Fibroblast of lung (primary cell): ENCODE data around the gene INS. TPM values are rescaled to one million over a fixed set of nuclear protein-coding genes. Genes with fewer than 3 reads are reported as not detected.

Experiments used
- DNase-seq, 2 donors: peaks; one replicate each; pipeline versions ENCODE4 v3.0.0 to v3.0.0-alpha.2; 2010; ENCODE audit warnings: low read depth in 2 of 2
- H2AFZ ChIP-seq: 2 replicates; pipeline ENCODE4 v1.5.1; 2012; ENCODE audit warnings: low read length, control low read depth, inconsistent platforms
- H3K27ac ChIP-seq: 2 replicates; pipeline ENCODE4 v1.5.1; 2011; ENCODE audit warnings: low read length, control low read depth; ENCODE audit not compliant: insufficient read depth
- H3K27me3 ChIP-seq: 2 replicates; pipeline ENCODE4 v1.5.1; 2011; ENCODE audit warnings: mild to moderate bottlenecking, low read length; ENCODE audit not compliant: control insufficient read depth, insufficient read depth
- H3K36me3 ChIP-seq: 2 replicates; pipeline ENCODE4 v1.5.1; 2011; ENCODE audit warnings: low read length; ENCODE audit not compliant: control insufficient read depth, insufficient read depth
- H3K4me1 ChIP-seq: 2 replicates; pipeline ENCODE4 v1.5.1; 2011; ENCODE audit warnings: low read length; ENCODE audit not compliant: control insufficient read depth, insufficient read depth; ENCODE audit errors: extremely low read depth
- H3K4me2 ChIP-seq: 2 replicates; pipeline ENCODE4 v1.5.1; 2011; ENCODE audit warnings: low read length, control low read depth; ENCODE audit not compliant: insufficient read depth; ENCODE audit errors: extremely low read depth
- H3K4me3 ChIP-seq, 4 experiments: fragments of 200-600 bp in 1 of 4; sonication (generic) in 1 of 4; replicated peaks in 1 of 4; 2 replicates each; pipeline ENCODE4 v1.5.1; 2011 to 2016; ENCODE audit warnings: low read length in 4 of 4, low read depth in 3 of 4, mild to moderate bottlenecking in 3 of 4, control low read depth in 2 of 4, inconsistent platforms in 1 of 4, mixed read lengths in 1 of 4; ENCODE audit not compliant: insufficient read depth in 1 of 4; ENCODE audit errors: control extremely low read depth in 1 of 4
- H3K79me2 ChIP-seq: 2 replicates; pipeline ENCODE4 v1.5.1; 2012; ENCODE audit warnings: mild to moderate bottlenecking, low read length, inconsistent platforms; ENCODE audit not compliant: control insufficient read depth, insufficient read depth
- H3K9ac ChIP-seq: 2 replicates; pipeline ENCODE4 v1.5.1; 2011; ENCODE audit warnings: mild to moderate bottlenecking, low read length, control low read depth; ENCODE audit not compliant: insufficient read depth
- H3K9me3 ChIP-seq: 2 replicates; pipeline ENCODE4 v1.5.1; 2012; ENCODE audit warnings: low read depth, low read length; ENCODE audit not compliant: control insufficient read depth, insufficient read depth
- H4K20me1 ChIP-seq: 2 replicates; pipeline ENCODE4 v1.5.1; 2011; ENCODE audit warnings: low read length; ENCODE audit not compliant: control insufficient read depth, insufficient read depth; ENCODE audit errors: extremely low read depth
- CTCF ChIP-seq, 2 donors: IDR thresholded peaks in 1 of 2; conservative IDR thresholded peaks in 1 of 2; 1 replicate in 1 of 2; 2 replicates in 1 of 2; pipeline ENCODE4 v1.5.1; 2011 to 2012; ENCODE audit warnings: low read length in 2 of 2, control low read depth in 1 of 2, inconsistent platforms in 1 of 2, low read depth in 1 of 2, mild to moderate bottlenecking in 1 of 2
- EZH2 ChIP-seq: IDR thresholded peaks from 2 replicates; pipeline ENCODE4 v1.5.1; 2012; ENCODE audit warnings: low read length, control low read depth, mild to moderate bottlenecking; ENCODE audit errors: missing control alignments
- polyA plus RNA-seq, 2 donors: library from polyadenylated mRNA; depleted of rRNA in 1 of 2; stranded (reverse) in 1 of 2; unstranded in 1 of 2; fragments of >200 nt; gene quantifications; 2 replicates each; pipeline ENCODE4 v1.2.1, GENCODE V29; 2011 to 2012; ENCODE audit warnings: missing spikeins in 1 of 2
- total RNA-seq: library from RNA; depleted of rRNA; stranded (reverse); fragments of >200 nt; gene quantifications from 2 replicates; pipeline ENCODE4 v1.2.1, GENCODE V29; 2014

Gene INS
- total and polyA plus RNA-seq, 2 donors (not counting 1 experiment from before 2014, with no cell fraction given): not detected

- no peak overlapping the region for H2AFZ ChIP-seq
- H3K4me2 ChIP-seq: no peak overlapping the region
- no peak overlapping the region for H3K27ac ChIP-seq
- no peak overlapping the region for H3K9ac ChIP-seq
- no peak overlapping the region for H3K4me3 ChIP-seq
- no peak for TF ChIP-seq CTCF (conservative IDR thresholded peaks at IDR 0.05 in 1 of 2, IDR thresholded peaks at IDR 0.05 in 1 of 2; ENCODE audit: low read depth in 1 of 2, low read length in 2 of 2)
- no peak for TF ChIP-seq EZH2
- no peaks in the 10 kb centered on the region for H3K9me3 ChIP-seq
- H4K20me1 ChIP-seq: no peaks in the 10 kb centered on the region
- no peaks in the 10 kb centered on the region for H3K36me3 ChIP-seq
- H3K4me1 ChIP-seq: no peaks in the 10 kb centered on the region
- no peak for DNase-seq
- no peaks in the 10 kb centered on the region for H3K27me3 ChIP-seq
- H3K79me2 ChIP-seq: no peaks in the 10 kb centered on the region
These were observed 46.2 kb upstream of the INS start for GRCh38 chr11:2207212-2207611.

GRCh38 chr11:2205981-2206690 is 45.1 kb upstream of the INS start:
- Histone ChIP-seq H2AFZ (no peak overlapping the region), H3K9ac (no peak overlapping the region), H3K4me1 (no peaks in the 10 kb centered on the region), H3K36me3 (no peaks in the 10 kb centered on the region), H3K27me3 (no peaks in the 10 kb centered on the region), H3K27ac (no peak overlapping the region), H3K4me3 (no peak overlapping the region), H3K79me2 (no peaks in the 10 kb centered on the region), H4K20me1 (no peaks in the 10 kb centered on the region), H3K4me2 (no peak overlapping the region), H3K9me3 (no peaks in the 10 kb centered on the region)
- TF ChIP-seq CTCF (conservative IDR thresholded peaks at IDR 0.05 in 1 of 2, IDR thresholded peaks at IDR 0.05 in 1 of 2; ENCODE audit: low read depth in 1 of 2, low read length in 2 of 2): no peak
- TF ChIP-seq EZH2: no peak
- DNase-seq: no peak

- H3K79me2 ChIP-seq: no peaks in the 10 kb centered on the region
- H3K4me1 ChIP-seq: no peaks in the 10 kb centered on the region
- TF ChIP-seq EZH2 (no peak), CTCF (conservative IDR thresholded peaks at IDR 0.05 in 1 of 2, IDR thresholded peaks at IDR 0.05 in 1 of 2; ENCODE audit: low read depth in 1 of 2, low read length in 2 of 2) (no peak)
- no peaks in the 10 kb centered on the region for H3K36me3 ChIP-seq
- no peaks in the 10 kb centered on the region for H3K27me3 ChIP-seq
- H3K9me3 ChIP-seq: no peaks in the 10 kb centered on the region
- H2AFZ ChIP-seq: no peak overlapping the region
- H3K27ac ChIP-seq: no peak overlapping the region
- DNase-seq: no peak
- H3K4me2 ChIP-seq: no peak overlapping the region
- no peak overlapping the region for H3K9ac ChIP-seq
- H4K20me1 ChIP-seq: no peaks in the 10 kb centered on the region
- no peak overlapping the region for H3K4me3 ChIP-seq
These were observed 44.3 kb upstream of the INS start for GRCh38 chr11:2205214-2205720.
